ENCODE data around the gene ZBTB34.
"Not testable (repeated sequence)": the region's sequence is repeated elsewhere in the genome, so short reads cannot be mapped to it uniquely, and the experiment has no call there.

Gene ZBTB34

GRCh38 chr9:126860077-126860756 lies at the start of gene ZBTB34:
ZBTB34 (plus strand) TSS chr9:126860639; CDS start chr9:126879400, 18,761 bp downstream.
- peak; percentile 87 for DNase-seq (ENCODE audit: low spot score)

- DNase-seq (ENCODE audit: low spot score), result no peak
Measured at GRCh38 chr9:126813072-126813471, 47.4 kb upstream of the ZBTB34 start.

- no peak for DNase-seq (ENCODE audit: low spot score)
Measured at GRCh38 chr9:126814091-126814490, 46.3 kb upstream of the ZBTB34 start.

- not testable (repeated sequence) for DNase-seq (ENCODE audit: low spot score)
Measured at GRCh38 chr9:126817615-126818014, 42.8 kb upstream of the ZBTB34 start.

GRCh38 chr9:126818482-126818881 lies 42.0 kb upstream of the ZBTB34 start:
- DNase-seq (ENCODE audit: low spot score), result no peak

- DNase-seq (ENCODE audit: low spot score), result no peak
Measured at GRCh38 chr9:126819482-126819881, 41.0 kb upstream of the ZBTB34 start.

- DNase-seq (ENCODE audit: low spot score), result no peak
Measured at GRCh38 chr9:126822278-126822677, 38.2 kb upstream of the ZBTB34 start.

- no peak for DNase-seq (ENCODE audit: low spot score)
Measured at GRCh38 chr9:126822873-126823272, 37.6 kb upstream of the ZBTB34 start.

- DNase-seq (ENCODE audit: low spot score), result not testable (repeated sequence)
Measured at GRCh38 chr9:126824052-126824451, 36.4 kb upstream of the ZBTB34 start.

GRCh38 chr9:126827227-126827626 lies 33.2 kb upstream of the ZBTB34 start:
- no peak for DNase-seq (ENCODE audit: low spot score)

GRCh38 chr9:126829035-126829434 lies 31.4 kb upstream of the ZBTB34 start:
- no peak for DNase-seq (ENCODE audit: low spot score)

- DNase-seq (ENCODE audit: low spot score), result no peak
Measured at GRCh38 chr9:126830827-126831226, 29.6 kb upstream of the ZBTB34 start.

- DNase-seq (ENCODE audit: low spot score), result no peak
Measured at GRCh38 chr9:126832440-126832839, 28.0 kb upstream of the ZBTB34 start.

- DNase-seq (ENCODE audit: low spot score), result no peak
Measured at GRCh38 chr9:126833020-126833419, 27.4 kb upstream of the ZBTB34 start.

- DNase-seq (ENCODE audit: low spot score), result no peak
Measured at GRCh38 chr9:126833710-126834345, 26.6 kb upstream of the ZBTB34 start.

- no peak for DNase-seq (ENCODE audit: low spot score)
Measured at GRCh38 chr9:126834672-126835071, 25.8 kb upstream of the ZBTB34 start.

GRCh38 chr9:126836216-126836615 lies 24.2 kb upstream of the ZBTB34 start:
- DNase-seq (ENCODE audit: low spot score), result no peak

- no peak for DNase-seq (ENCODE audit: low spot score)
Measured at GRCh38 chr9:126838055-126838811, 22.2 kb upstream of the ZBTB34 start.

GRCh38 chr9:126838895-126839294 lies 21.5 kb upstream of the ZBTB34 start:
- DNase-seq (ENCODE audit: low spot score), result no peak

GRCh38 chr9:126839301-126839700 lies 21.1 kb upstream of the ZBTB34 start:
- DNase-seq (ENCODE audit: low spot score), result no peak

- no peak for DNase-seq (ENCODE audit: low spot score)
Measured at GRCh38 chr9:126842220-126842842, 18.1 kb upstream of the ZBTB34 start.

GRCh38 chr9:126842977-126843799 lies 17.3 kb upstream of the ZBTB34 start:
- DNase-seq (ENCODE audit: low spot score), result no peak

Measured in left forelimb (tissue), 1 donor.